IMR-90 (cell line): ENCODE results near the gene STOX1.

Experiments used
- BHLHE40 ChIP-seq: fragments of 150-350 bp; IDR thresholded peaks from 2 replicates; pipeline ENCODE4 v1.6.1; 2016; ENCODE audit warnings: mild to moderate bottlenecking, low read depth, low read length
- CEBPB ChIP-seq: IDR thresholded peaks from 2 replicates; pipeline ENCODE4 v1.6.1; 2012; ENCODE audit warnings: low read depth, low read length, improper control_type of control experiment
- MAZ ChIP-seq: IDR thresholded peaks from 2 replicates; pipeline ENCODE4 v1.6.1; 2012; ENCODE audit warnings: low read depth, mild to moderate bottlenecking, low read length, improper control_type of control experiment, moderate library complexity, borderline replicate concordance
- POLR2A ChIP-seq: IDR thresholded peaks from 2 replicates; pipeline ENCODE4 v1.6.1; 2012; ENCODE audit warnings: mild to moderate bottlenecking, low read depth, low read length
- RAD21 ChIP-seq: IDR thresholded peaks from 2 replicates; pipeline ENCODE4 v1.6.1; 2012; ENCODE audit warnings: low read length, improper control_type of control experiment
- RFX5 ChIP-seq: IDR thresholded peaks from 2 replicates; pipeline ENCODE4 v1.8.0; 2012; ENCODE audit warnings: low read depth, mild to moderate bottlenecking, low read length, moderate library complexity
- SMC3 ChIP-seq: fragments of 150-350 bp; IDR thresholded peaks from 2 replicates; pipeline ENCODE4 v1.6.1; 2016; ENCODE audit warnings: low read depth, mild to moderate bottlenecking, antibody characterized with exemption, low read length, moderate library complexity
- TF ChIP-seq, protein P1 (sequence below): conservative IDR thresholded peaks from 2 replicates; pipeline ENCODE4 v1.5.1; 2012; ENCODE audit warnings: mild to moderate bottlenecking, low read depth, low read length, improper control_type of control experiment
- TF ChIP-seq, protein P2 (sequence below): fragments of 150-350 bp; IDR thresholded peaks from 2 replicates; pipeline ENCODE4 v1.6.1; 2016; ENCODE audit warnings: low read depth, mild to moderate bottlenecking, low read length, moderate library complexity, borderline replicate concordance

DNA sequence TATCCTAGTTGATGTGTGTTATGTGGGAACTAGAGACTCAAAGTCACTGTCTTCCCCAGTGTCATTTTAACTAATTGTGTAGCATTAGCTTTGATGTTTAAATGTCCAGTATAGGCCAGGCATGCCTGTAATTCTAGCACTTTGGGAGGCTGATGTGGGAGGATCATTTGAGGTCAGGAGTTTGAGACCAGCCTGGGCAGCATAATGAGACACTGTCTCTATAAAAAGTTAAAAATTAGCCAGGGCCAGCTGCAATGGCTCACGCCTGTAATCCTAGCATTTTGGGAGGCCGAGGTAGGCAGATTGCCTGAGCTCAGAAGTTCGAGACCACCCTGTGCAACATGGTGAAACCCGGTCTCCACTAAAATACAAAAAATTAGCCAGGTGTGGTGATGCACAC lies 98.2 kb downstream of the STOX1 start:
- TF ChIP-seq, protein P1, sequence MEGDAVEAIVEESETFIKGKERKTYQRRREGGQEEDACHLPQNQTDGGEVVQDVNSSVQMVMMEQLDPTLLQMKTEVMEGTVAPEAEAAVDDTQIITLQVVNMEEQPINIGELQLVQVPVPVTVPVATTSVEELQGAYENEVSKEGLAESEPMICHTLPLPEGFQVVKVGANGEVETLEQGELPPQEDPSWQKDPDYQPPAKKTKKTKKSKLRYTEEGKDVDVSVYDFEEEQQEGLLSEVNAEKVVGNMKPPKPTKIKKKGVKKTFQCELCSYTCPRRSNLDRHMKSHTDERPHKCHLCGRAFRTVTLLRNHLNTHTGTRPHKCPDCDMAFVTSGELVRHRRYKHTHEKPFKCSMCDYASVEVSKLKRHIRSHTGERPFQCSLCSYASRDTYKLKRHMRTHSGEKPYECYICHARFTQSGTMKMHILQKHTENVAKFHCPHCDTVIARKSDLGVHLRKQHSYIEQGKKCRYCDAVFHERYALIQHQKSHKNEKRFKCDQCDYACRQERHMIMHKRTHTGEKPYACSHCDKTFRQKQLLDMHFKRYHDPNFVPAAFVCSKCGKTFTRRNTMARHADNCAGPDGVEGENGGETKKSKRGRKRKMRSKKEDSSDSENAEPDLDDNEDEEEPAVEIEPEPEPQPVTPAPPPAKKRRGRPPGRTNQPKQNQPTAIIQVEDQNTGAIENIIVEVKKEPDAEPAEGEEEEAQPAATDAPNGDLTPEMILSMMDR: no peak
- TF ChIP-seq POLR2A (no peak), MAZ (no peak), SMC3 (no peak), CEBPB (no peak), RFX5 (no peak), BHLHE40 (no peak), RAD21 (no peak)
- TF ChIP-seq, protein P2, sequence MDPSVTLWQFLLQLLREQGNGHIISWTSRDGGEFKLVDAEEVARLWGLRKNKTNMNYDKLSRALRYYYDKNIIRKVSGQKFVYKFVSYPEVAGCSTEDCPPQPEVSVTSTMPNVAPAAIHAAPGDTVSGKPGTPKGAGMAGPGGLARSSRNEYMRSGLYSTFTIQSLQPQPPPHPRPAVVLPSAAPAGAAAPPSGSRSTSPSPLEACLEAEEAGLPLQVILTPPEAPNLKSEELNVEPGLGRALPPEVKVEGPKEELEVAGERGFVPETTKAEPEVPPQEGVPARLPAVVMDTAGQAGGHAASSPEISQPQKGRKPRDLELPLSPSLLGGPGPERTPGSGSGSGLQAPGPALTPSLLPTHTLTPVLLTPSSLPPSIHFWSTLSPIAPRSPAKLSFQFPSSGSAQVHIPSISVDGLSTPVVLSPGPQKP: no peak
